Uterus (tissue), 2 donors: ENCODE measurements around the gene CDK5R2.

ENCODE experiments used
- POLR2A ChIP-seq, 2 donors: fragments of 450-650 bp; IDR thresholded peaks; one replicate each; pipeline ENCODE4 v1.6.1; 2016; ENCODE audit warnings: antibody characterized with exemption in 2 of 2, mild to moderate bottlenecking in 1 of 2, moderate library complexity in 1 of 2
- TF ChIP-seq, protein P1 (sequence below), 4 experiments: fragments of 200-600 bp in 2 of 4; fragments of 450-650 bp in 2 of 4; sonication (generic) in 2 of 4; IDR thresholded peaks; one replicate each; pipeline ENCODE4 v1.5.1; 2016 to 2019; ENCODE audit warnings: antibody characterized with exemption in 4 of 4, mild to moderate bottlenecking in 2 of 4, moderate library complexity in 1 of 4

DNA sequence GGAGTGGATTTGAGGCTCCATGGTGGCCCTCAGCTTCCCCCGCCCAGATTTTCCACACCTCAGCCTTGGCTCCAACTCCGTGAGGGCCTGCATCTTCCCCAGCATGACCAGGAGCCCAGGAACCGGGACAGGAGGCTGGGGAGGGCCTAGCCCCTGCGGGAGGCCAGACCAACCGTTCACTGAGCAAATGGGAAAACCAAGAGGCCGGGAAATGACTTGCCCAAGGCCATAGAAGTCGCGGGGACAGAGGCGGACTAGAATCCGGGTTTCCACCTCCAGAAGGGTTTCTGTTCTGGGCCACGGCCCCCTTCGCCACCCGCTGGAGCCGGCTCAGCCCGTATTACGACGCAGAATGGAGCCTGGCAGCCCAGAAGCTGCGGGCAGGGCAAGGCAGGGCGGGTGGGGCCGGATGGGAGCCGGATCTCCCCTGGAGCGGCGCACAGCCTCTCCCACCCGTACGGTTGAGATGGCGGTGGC is 41.7 kb downstream of the CDK5R2 start:
- TF ChIP-seq, protein P1, sequence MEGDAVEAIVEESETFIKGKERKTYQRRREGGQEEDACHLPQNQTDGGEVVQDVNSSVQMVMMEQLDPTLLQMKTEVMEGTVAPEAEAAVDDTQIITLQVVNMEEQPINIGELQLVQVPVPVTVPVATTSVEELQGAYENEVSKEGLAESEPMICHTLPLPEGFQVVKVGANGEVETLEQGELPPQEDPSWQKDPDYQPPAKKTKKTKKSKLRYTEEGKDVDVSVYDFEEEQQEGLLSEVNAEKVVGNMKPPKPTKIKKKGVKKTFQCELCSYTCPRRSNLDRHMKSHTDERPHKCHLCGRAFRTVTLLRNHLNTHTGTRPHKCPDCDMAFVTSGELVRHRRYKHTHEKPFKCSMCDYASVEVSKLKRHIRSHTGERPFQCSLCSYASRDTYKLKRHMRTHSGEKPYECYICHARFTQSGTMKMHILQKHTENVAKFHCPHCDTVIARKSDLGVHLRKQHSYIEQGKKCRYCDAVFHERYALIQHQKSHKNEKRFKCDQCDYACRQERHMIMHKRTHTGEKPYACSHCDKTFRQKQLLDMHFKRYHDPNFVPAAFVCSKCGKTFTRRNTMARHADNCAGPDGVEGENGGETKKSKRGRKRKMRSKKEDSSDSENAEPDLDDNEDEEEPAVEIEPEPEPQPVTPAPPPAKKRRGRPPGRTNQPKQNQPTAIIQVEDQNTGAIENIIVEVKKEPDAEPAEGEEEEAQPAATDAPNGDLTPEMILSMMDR (IDR thresholded peaks at IDR 0.05) = no peak
- TF ChIP-seq POLR2A (IDR thresholded peaks at IDR 0.05) = no peak
